Kidney tubule cell (primary cell): ENCODE data around the gene GALNT2.
A peak's percentile ranks its signal among the peaks of the same experiment; 100 is the strongest.

Experiments used
- DNase-seq: peaks from one replicate; pipeline ENCODE4 v3.0.0-alpha.2; 2018; ENCODE audit warnings: low spot score

GALNT2 gene

DNA sequence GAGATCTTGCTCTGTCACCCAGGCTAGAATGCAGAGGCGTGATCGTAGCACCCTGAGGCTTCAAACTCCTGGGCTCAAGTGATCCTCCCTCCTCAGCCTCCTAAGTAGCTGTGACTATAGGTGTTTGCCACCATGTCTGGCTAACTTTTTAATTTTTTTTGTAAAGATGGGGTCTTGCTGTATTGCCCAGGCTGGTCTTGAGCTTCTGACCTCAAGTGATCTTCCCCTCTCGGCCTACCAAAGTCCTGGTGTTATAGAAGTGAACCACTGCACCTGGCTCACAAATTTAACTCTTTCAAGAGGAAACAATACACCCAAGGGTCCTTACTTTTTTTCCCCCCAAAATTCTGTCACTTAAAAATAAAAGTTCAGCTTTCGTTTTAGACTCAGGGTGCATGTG lies 62.3 kb downstream of the GALNT2 start:
- no peak for DNase-seq

DNA sequence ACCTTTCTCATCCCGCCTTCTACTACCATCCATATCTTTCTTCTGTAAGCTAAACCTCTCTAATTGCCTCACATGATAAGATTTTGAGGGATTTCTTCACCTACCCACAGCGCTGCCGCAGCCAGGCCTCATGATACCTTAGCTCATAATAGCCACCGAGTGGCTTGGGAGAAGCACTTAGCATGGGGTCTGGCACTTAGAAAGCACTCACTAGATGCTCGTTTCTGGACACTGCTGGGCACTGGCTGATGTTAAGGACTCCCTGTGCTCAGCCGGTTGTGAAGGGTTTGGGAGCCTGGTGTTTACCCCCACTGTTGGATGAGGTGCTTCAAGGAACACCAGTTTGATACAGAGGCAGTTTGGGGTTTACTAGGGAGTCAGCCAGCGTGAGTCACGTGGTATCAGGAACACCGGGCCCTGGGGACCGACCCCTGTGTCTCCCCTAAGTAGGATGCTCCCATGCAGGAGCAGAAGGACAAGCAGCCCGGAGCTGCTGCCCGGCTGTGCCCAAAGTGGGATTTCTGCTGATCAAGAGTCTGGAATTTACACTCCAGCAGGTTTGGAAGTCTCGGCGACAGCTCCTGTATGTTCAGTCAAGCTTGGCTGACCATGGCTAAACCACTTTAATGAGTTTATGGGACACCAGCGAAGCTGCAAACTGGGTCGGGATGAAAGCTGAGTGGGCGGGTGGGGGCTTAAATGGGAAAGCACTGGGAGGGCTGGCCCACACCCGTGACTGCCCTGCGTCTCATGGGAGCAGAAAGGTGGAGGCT lies 63.3 kb downstream of the GALNT2 start:
- DNase-seq, result peak; percentile 90

DNA sequence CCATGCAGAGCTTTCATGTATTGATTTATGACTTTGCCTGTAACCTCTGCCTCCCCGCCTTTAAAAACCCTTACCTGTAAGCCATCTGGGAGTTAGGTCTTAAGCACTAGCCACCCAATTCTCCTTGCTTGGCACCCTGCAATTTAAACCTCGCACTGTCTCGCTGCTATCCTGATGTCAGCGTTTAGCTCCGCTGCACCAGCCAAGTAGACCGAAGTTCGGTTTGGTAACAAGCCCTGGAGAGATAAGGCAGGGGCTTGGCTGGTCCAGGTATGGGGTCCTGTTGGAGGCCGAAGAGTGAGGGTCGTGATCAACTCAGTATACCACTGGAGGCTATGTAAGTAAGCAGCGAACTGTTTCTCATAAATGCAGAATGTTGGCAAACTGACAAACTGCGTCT lies 64.4 kb downstream of the GALNT2 start:
- no peak for DNase-seq

DNA sequence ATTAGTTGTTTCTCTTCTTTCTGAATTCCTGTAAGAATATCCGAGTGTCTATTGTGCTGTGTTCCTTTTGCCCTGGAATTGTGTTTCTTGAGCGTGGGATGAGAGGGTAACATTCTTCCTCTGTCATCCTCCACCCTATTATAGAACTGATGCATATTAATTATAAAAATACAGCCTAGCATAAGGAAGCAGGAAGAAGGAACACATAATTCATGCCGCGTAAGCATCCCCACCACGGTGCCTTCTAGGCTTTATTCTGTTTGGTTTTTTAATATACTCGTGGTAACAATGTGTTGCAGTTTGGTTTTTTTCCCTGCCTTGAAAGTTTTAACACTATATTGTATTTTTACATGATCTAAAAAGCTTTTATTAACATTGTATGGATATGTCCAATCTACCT lies 65.7 kb downstream of the GALNT2 start:
- no peak for DNase-seq

DNA sequence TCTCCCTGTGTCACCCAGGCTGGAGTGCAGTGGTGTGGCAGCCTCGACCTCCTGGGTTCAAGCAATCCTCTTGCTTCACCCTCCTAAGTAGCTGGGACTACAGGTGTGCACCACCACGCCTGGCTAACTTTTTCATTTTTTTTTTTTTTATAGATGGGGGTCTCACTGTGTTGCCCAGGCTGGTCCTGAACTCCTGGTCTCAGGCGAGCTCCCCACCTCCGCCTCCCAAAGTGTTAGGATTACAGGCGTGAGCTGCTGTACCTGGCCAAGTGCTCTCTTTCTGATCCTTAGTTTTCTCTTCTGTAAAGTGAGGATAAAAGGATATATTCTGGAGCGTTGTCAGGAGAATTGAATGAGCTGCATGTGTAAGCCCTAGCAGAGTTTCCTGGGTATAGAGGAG lies 68.7 kb downstream of the GALNT2 start:
- DNase-seq, result no peak

DNA sequence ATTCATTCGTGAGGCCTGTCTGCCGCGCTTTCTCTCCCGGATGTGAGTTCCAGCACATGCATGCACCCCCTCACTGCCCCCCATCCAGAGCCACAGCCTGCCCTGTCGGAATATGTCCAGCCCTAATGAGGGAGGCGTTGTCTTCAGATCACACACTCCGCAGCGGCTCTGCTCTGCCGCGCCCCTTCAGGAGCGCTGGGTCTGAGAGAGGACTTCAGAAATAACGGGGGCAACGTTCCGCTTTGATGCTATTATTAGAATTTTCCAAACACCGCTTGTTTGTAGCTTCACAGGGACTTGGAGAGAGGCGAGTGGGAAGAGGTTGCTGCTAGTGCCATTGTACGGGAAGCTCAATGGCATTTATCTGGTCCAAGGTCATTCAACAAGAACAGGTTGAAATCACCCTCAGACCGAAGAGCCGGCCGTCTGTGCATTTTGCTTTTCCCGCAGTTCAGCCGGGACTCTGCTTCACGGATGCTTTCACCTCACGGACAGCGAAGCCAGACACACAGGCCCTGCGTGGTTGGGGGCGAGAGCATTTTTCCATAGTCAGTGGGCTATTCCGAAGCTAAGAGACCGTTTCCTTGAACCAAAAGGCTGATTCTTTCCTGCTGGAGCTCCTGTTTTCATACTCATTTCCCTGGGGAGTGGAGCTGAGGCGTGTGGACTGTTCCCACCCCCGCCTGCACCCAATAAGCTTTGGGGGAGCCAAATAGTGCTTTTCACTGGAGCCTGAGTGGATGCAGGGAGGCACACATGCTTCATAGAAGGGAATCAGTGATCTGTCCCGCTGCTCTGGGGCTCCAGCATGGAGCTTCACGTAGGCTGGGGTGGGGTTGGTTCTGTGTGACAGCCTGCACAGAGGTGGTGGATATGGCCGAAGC lies 69.7 kb downstream of the GALNT2 start:
- no peak for DNase-seq

DNA sequence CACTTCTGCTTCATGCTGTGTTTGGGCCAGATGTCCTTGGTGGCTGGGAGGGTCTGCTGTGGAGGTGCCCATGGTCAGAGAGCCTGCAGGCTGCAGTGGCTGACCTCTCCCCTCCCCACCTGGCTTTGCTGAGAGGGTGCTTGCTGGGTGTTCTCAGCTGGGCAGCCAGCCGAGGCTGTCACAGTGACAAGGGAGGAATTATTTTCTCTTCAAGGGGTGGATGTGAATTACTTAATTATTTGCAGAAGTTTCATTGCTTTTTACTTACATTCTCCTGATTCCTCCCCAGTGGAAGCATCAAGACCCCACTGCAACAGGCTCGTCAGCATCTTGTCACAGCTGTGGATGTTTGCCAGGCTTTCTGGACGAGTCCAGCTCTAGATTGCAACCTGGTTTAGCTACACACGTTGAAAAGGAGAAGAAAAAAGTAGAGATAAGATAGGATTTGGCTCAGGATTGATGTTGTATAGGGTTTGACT lies 70.3 kb downstream of the GALNT2 start:
- no peak for DNase-seq

DNA sequence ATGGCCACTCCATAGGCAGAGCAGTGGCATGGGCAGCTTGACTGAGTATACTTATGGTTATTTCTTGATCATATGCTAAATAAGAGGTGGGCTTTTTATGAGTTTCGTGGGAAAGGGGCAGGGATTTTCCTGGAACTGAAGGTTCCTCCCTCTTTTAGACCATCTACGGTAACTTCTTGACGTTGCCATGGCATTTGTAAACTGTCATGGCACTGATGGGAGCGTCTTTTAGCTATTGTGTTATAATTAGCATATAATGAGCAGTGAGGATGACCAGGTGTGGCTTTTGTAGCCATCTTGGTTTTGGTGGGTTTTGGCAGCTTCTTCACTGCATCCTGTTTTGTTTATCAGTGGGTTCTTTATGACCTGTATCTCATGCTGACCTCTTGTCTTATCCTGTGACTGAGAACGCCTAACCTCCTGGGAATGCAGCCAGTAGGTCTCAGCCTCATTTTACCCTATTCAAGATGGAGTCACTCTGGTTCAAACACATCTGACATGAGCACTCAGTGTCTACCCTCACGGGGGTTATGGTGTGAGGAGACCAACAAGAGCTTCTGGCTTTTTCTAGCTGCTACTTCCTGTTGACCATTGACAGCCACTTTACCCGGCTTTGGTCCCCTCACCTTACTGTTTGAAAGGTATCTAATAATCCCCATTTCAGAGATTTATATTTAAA lies 71.7 kb downstream of the GALNT2 start:
- no peak for DNase-seq

DNA sequence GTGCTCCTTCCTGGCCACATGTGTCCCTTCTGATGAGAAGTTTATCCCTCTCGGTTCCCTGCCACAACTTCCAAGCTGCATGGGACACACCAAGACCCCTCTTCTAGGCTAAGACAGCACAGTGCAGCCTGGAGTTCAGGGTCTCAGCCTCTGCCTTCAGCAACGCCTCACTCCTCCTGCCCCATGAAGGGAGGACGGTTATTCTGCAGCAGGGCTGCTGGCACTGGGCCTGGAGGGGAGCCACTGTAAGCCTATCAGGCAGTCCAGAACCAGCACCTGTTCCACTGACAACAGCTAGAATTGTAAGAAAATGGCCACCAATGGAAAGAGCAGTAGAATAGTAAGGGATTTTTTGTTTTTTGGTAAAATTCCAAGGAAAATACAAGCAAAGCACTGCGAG lies 72.3 kb downstream of the GALNT2 start:
- no peak for DNase-seq

DNA sequence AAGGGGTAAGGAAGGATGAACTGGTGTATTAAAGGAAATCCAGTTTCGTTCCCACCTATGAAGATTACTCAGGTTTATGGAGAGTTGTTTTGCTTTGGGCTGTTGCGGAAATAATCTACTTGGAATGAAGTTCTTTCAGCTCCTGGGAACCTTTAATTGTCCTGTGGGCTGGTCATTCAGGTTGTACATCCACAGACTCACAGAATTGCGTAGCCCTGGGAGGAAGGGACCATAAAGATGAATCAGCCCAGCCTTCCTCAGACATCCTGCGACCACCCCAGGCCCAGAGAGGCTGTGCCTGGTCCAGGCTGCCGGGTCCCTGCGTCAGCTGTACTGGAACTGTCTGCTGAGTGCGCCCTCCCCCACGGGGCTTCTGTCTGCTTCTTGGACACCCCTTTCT lies 72.7 kb downstream of the GALNT2 start:
- DNase-seq, result peak; percentile 78

DNA sequence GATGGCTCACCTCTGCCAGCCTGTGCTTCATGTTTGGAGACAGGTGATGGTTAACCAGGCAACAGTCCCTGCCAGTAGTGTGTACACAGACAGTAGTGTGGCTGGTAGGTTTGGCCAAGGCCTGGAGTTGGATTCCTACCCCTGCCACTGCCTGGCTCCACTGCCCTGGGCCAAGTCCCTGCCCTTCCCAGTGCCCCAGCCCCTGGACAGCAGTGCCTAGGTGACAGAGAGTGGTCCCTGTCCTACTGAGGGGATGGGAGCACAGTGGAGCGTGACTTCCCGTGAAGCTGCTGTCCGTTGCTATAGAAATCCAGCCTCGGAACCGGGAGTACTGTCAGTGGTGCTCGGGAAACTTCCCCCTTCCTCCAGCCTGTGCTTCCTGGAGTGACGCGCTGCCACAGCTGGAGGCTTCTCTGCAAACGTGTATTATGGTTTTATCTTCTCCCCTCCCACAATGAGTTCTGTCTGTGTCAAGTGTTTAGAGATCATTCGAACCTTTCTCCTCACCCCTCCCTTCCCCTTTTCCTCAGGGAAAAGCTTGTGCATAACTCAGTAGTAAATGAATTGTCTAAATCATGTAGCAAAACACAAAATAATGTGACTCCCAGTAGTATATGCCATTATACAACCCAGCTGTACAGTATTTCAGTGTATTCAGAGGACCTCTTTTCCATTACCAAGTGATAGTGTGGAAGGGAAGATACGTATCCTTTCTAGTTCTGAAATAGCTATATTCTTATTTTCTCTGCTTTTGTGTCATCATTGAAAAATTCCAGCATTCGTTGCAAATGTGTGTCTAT lies 73.4 kb downstream of the GALNT2 start:
- peak; percentile 76 for DNase-seq

DNA sequence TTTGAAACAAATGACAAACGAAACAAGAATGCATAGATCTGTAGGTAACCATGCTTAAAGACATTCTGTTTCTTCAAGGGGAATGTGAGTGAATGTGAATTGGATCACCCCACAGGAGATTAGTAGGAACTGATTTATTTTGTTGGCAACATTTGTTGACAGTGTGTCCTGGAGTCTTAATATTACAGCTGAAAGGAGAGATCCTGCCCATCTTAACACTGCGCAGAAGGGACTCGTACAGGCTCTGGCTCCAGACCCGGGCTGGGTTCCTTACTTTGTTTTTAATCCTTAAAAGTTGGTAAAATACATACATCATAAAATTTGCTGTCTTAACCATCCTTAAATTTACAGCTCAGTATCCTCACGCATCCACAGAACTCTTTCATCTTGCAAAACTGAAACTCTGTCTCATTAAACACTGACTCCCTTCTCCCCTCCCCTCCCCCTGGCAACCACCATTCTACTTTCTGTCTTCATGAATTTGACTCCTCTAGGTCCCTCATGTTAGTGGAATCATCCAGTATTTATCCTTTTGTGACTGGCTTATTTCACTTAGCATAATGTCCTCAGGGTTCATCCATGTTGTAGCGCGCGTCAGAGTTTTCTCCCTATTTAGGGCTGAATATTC lies 74.1 kb downstream of the GALNT2 start:
- no peak for DNase-seq

DNA sequence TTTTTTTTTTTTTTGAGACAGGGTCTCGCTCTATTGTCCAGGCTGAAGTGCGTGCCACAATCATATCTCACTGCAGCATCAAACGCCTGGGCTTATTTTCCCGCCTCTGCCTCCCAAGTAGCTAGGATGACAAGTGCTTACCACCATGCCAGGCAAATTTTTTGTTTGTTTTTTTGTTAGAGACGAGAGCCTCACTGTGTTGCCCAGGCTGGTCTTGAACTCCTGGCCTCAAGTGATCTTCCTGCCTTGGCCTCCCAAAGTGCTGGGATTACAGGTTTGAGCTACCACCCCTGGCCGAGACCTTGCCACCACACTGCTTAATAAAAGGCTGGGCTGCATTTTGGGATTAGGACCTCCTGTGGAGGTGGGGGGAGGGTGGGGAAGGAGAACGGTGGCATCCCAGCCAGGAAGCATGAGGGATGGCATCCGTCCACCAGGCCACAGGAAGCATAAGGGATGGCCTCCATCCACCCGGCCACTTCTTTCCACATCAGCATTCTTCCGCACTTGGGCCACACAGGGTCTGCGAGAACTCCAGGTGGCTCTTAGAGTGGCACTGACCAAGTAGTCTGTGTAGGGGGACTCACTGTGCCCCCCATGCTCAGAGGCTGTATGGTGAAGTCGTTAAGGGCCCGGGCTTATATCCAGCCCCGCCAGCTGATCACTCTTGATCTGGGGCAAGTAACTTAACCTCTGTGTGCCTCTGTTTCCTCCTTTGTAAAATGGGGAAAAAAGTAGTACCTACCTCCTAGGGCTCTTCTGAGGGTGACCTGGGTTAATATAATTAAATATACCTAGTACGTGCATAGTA lies 75.0 kb downstream of the GALNT2 start:
- DNase-seq, result no peak

DNA sequence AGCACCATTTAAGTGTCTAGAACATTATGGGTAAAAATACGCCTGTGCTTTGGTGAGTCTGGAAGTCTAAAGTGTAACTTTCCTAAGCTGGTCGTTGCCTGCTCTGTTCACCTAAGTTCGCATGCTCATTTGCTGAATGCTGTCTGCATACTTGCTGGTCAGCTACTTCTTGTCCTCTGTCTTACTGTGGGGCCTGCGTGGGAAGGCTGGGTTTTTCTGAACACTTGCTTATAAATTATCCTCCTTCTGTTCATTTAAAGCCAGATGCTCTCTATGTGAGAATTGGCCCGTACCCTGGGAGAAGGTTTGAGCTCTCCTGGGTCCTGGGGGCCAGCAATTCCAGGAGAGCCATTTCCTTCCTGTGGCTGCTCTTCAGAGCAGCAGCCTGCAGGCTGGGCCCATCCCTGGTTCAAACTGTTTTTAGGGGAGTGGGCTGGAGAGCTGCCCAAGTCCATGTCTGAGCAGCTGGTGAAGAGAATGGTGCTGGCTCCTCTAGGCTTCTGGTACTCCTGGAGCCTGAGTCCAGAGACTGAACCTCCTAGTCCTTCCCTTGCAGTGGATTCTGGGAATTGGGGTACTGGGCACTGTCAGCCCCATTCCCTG lies 75.7 kb downstream of the GALNT2 start:
- DNase-seq, result no peak

DNA sequence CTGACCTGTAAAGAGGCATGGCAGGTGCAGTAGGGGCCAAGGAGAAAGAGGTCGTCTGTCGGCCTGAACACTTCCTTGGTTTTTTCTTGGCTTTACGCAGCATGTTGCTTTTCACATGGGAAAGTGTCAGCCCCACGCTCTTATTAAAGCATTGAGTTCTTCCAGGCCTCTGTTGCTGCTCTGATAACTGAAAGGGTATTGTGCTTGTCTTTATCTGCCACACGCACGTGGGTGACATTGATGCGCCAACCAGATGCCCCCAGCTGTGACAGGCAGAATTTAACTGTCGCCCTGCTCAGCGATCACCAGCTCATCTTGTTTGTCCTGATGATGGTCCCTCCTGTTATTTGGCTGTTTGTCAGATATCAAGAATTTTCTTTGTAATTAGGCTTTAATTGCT lies 76.5 kb downstream of the GALNT2 start:
- DNase-seq, result no peak

DNA sequence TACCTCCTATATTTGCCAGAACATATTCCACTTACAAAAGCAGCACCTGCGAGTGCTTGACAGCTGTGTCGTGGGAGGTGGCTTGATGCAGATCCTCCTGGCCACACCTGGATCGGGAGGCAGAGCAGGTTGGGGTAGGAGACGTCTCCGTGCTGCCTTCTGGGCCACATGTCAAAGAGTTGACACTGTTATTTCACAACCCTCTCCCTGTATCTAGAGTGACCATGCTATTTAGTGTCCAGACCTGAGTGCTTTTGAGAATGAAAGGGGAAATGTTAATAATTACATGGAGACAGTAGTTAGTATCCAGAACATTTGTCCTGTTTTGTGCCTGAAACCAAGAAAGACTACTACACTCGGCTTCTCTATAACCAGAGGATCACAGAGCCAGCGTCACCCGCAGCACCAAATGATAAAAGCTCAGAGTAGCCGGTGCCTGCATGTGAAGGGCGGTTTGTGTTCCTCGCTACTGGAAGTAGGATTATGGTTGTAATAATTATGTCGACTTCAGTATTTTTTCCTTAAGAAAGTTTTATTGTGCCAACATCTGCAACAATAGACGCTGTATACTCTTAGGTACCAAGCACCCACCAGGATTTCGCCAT lies 77.1 kb downstream of the GALNT2 start:
- DNase-seq, result no peak

DNA sequence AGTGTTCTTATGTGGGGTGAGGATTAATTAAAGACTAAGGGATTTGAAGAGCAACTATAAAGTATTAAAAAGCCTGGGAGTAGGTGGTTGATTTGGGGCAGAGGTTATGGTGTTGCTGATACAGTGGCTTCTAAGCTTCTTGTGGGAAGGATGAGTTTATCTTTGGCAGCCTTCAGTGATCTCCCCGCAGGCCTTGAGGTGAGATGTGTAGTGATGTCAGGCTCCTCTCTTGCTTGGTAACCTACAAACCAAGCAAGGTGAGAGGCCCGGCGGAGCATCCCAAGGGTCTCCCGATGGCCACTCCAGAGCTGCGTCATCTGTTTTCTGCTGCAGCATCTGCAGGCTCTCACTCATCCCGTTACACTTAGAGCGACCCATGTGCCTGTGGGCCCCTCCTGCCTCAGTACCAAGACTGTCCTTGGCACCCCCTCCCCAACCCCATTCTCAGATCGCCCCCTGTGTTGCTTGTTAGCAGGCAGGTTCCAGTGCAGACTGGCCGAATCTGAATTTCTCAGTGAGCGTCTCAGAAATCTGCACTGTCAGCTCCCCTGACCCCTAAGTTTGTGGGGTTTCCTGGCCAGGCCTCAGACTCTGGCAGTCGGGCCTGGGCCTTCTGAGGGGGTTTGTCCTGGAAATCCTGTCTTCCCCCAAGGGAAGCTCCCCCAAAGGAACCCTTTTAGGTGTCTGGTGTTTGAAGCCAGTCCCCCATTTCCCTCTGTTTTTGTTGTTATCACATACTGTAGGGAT lies 77.9 kb downstream of the GALNT2 start:
- no peak for DNase-seq

DNA sequence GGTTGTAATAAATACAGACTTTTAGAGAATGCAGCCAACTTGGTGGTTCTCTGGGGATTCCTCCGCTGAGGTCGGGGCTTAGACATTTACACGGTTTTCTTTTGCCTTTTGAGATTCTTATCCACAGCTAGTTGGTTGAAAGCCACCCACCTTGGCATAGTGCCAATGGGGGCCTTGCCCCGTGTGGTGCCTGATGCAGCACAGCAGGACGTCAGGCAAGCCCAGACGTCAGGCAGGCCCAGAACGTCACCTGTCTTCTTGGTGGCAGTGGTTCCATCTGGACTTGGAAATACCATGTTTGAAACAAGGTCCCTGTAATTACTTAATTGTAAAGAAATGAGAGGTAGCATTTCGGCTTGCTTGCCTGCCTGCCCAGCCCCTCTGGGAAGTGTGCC lies 78.5 kb downstream of the GALNT2 start:
- no peak for DNase-seq

DNA sequence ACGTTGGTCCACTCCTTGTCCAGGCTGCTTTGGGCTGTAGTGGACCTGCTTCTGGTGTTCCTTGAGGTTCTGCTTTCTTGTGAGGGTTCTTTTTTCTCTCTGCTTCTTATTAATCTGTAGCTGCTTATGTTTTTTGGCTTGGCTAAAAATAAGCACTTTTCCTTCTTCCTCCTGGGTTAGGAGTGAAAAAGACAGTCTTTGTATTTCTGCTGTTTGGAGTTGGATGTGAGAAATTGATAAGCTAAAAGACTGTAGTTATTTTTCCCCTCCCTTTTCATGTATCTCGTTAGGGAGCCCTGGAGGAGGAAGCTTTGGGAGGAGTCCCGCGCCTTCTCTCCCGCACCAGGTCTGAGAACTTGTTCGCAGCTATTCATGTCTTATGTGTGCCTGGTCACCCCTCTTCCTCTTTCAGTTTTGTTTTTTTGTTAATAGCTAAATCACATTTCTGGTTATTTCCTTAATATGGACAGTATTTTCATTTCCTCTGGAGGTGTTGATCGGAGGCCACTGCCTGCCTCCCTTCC lies 79.0 kb downstream of the GALNT2 start:
- no peak for DNase-seq
